Progenitor cell of endocrine pancreas (in vitro differentiated cells): ENCODE results near the gene GALT. TPM values are rescaled to one million over a fixed set of nuclear protein-coding genes. Genes with fewer than 3 reads are reported as not detected.
A peak's percentile ranks its signal among the peaks of the same experiment; 100 is the strongest.

Experiments
- DNase-seq: peaks from one replicate; pipeline ENCODE4 v3.0.0; 2021; ENCODE audit warnings: low spot score; ENCODE audit not compliant: unreplicated experiment
- H3K27ac Mint-ChIP-seq: 2 replicates; pipeline ENCODE4 v1.8.0; 2021; ENCODE audit warnings: mild to moderate bottlenecking, moderate library complexity, mixed read lengths
- H3K27me3 Mint-ChIP-seq: 2 replicates; pipeline ENCODE4 v1.8.0; 2021; ENCODE audit warnings: mixed read lengths
- H3K36me3 Mint-ChIP-seq: 2 replicates; pipeline ENCODE4 v1.8.0; 2022; ENCODE audit warnings: mixed read lengths; ENCODE audit not compliant: insufficient read depth
- H3K4me1 Mint-ChIP-seq: 2 replicates; pipeline ENCODE4 v1.8.0; 2021; ENCODE audit warnings: low read depth, mixed read lengths
- H3K4me3 Mint-ChIP-seq: 2 replicates; pipeline ENCODE4 v1.8.0; 2021; ENCODE audit warnings: low read depth, mild to moderate bottlenecking, moderate library complexity, mixed read lengths
- H3K9me3 Mint-ChIP-seq: 2 replicates; pipeline ENCODE4 v1.8.0; 2021; ENCODE audit warnings: low read depth, mixed read lengths
- total RNA-seq: library from RNA; stranded (reverse); gene quantifications from 2 replicates; pipeline ENCODE4 v1.2.1, GENCODE V29; 2021
- TF ChIP-seq, protein P1 (sequence below): fragments of 200-600 bp; sonication (generic); IDR thresholded peaks from one replicate; pipeline ENCODE4 v1.5.0; 2021; ENCODE audit warnings: antibody characterized with exemption, mild to moderate bottlenecking; ENCODE audit not compliant: unreplicated experiment

GALT gene
- total RNA-seq, 1 donor from 2014 or later, result 85.6 TPM

- no peaks in the 10 kb centered on the region for H3K9me3 Mint-ChIP-seq
- no peak overlapping the region for H3K27ac Mint-ChIP-seq
- peaks cover 25% of the 10 kb centered on the region for H3K27me3 Mint-ChIP-seq
- peaks cover 2% of the 10 kb centered on the region for H3K4me1 Mint-ChIP-seq
- no peak overlapping the region for H3K4me3 Mint-ChIP-seq
- H3K36me3 Mint-ChIP-seq, result no peaks in the 10 kb centered on the region
- TF ChIP-seq, protein P1, sequence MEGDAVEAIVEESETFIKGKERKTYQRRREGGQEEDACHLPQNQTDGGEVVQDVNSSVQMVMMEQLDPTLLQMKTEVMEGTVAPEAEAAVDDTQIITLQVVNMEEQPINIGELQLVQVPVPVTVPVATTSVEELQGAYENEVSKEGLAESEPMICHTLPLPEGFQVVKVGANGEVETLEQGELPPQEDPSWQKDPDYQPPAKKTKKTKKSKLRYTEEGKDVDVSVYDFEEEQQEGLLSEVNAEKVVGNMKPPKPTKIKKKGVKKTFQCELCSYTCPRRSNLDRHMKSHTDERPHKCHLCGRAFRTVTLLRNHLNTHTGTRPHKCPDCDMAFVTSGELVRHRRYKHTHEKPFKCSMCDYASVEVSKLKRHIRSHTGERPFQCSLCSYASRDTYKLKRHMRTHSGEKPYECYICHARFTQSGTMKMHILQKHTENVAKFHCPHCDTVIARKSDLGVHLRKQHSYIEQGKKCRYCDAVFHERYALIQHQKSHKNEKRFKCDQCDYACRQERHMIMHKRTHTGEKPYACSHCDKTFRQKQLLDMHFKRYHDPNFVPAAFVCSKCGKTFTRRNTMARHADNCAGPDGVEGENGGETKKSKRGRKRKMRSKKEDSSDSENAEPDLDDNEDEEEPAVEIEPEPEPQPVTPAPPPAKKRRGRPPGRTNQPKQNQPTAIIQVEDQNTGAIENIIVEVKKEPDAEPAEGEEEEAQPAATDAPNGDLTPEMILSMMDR, result no peak
- no peak for DNase-seq
Measured at GRCh38 chr9:34606190-34606589, 40.3 kb upstream of the GALT start.

GRCh38 chr9:34606905-34607304 is 39.6 kb upstream of the GALT start:
- DNase-seq, result no peak
- no peak overlapping the region for H3K27ac Mint-ChIP-seq
- H3K9me3 Mint-ChIP-seq, result no peaks in the 10 kb centered on the region
- H3K27me3 Mint-ChIP-seq, result peaks cover 18% of the 10 kb centered on the region
- TF ChIP-seq, protein P1, result no peak
- no peaks in the 10 kb centered on the region for H3K36me3 Mint-ChIP-seq
- H3K4me3 Mint-ChIP-seq, result no peak overlapping the region
- H3K4me1 Mint-ChIP-seq, result peaks cover 7% of the 10 kb centered on the region

DNA sequence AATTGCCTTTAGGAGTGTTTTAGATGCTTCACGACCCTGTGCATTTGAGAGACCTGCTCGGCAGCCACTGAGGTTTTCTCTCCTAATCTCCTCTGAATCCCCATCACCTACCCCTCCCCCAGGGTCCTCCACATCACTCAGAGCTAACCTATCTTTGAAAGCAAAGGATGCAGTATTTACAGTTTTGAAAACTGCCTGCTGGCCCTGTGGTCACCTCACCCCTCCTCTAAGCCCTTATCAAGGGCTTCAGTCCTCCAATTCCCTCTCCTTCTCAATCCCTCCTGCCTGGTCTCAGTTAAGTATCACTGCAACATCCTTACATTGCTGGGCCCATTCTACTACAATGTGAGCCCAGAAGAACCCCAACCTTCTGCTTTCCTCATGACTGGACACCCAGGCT is 39.1 kb upstream of the GALT start:
- TF ChIP-seq, protein P1, result no peak
- H3K9me3 Mint-ChIP-seq, result no peaks in the 10 kb centered on the region
- H3K27ac Mint-ChIP-seq, result no peak overlapping the region
- H3K4me3 Mint-ChIP-seq, result no peak overlapping the region
- peaks cover 7% of the 10 kb centered on the region for H3K4me1 Mint-ChIP-seq
- H3K27me3 Mint-ChIP-seq, result peaks cover 18% of the 10 kb centered on the region
- DNase-seq, result no peak
- no peaks in the 10 kb centered on the region for H3K36me3 Mint-ChIP-seq

DNA sequence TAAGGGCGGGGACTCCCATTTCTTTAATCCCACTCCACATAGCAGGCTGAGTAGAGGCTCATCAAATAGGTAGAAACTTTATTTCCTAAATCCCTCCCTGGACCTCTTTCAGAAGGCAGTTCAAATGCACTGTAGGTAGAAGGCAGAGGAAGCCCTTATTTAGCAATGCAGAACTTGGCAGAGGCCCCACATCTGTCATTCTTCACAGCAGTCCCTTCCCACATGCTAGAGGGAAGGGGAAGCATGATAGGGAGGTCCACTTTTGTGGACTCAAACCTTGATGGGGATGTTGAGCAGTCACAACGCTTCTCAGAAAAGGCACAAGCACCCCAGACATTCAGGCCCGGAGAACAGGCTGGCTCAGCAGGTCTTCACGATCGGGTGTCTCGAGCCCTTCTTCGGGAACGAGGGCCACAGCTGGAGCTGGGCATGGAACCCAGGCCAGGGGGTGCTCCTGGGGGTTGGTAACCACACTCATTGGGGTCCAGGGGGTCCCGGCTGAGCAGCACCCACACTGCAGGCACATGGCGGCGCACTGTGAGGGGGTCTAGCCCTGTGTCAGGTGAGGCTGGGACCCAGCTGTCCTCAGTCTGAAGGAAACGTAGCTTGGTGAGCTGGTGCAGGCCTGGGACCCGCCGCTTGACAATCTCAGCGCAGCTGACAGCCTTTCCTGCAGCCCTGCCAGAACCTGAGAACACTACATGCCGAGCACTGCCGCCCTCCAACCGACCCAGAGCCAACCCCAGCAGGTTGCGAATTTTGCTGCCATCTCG is 35.9 kb upstream of the GALT start:
- Mint-ChIP-seq H3K4me1 (peaks cover 9% of the 10 kb centered on the region), H3K36me3 (peaks cover 2% of the 10 kb centered on the region), H3K27ac (no peak overlapping the region), H3K9me3 (no peaks in the 10 kb centered on the region), H3K4me3 (peak overlapping the region; percentile 75), H3K27me3 (no peaks in the 10 kb centered on the region)
- no peak for DNase-seq
- TF ChIP-seq, protein P1, result no peak

DNA sequence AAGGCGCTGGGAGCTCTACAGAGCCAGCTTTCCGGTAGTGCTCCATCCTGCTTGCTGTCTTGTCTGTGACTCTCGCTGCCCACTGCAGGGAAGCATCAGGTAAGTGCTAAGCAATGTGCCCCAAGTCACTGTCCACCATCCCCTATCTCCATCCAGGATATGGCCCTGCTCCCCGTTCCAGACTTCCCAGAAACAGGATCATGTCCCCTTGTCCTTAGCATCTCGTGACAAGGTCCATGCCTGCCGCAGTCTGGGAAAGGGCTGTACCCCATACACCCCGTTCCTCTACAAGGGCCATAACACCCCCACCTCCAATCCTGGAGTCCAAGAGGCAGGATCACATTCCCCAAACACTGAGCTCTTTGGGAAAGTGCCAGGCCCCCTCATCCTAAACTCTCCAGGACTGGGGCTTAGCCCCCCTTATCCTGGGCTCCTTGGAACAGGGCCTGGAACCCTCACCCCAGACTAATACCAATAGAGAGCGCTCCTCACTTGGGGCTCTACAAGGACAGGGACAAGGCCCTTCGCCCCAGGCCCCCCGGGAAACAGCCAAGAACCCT is 35.1 kb upstream of the GALT start:
- Mint-ChIP-seq H3K36me3 (peaks cover 4% of the 10 kb centered on the region), H3K4me3 (peak overlapping the region; percentile 75), H3K4me1 (peaks cover 9% of the 10 kb centered on the region), H3K27me3 (no peaks in the 10 kb centered on the region), H3K9me3 (no peaks in the 10 kb centered on the region), H3K27ac (peak overlapping the region; percentile 90)
- no peak for DNase-seq
- TF ChIP-seq, protein P1, result no peak
